Activated naive CD4-positive, alpha-beta T cell treated with Interleukin-2 at 50 U/mL for 16 hours (primary cell): ENCODE data around the gene CLDN15.

ENCODE experiments used
- DNase-seq: peaks from one replicate; pipeline ENCODE4 v3.0.0-alpha.2; 2020

The CLDN15 gene

GRCh38 chr7:101195884-101196283, 41.7 kb downstream of the CLDN15 start:
- no peak for DNase-seq

GRCh38 chr7:101189109-101189508, 48.5 kb downstream of the CLDN15 start:
- DNase-seq = no peak

GRCh38 chr7:101186844-101187428, 50.7 kb downstream of the CLDN15 start:
- DNase-seq = no peak

DNA sequence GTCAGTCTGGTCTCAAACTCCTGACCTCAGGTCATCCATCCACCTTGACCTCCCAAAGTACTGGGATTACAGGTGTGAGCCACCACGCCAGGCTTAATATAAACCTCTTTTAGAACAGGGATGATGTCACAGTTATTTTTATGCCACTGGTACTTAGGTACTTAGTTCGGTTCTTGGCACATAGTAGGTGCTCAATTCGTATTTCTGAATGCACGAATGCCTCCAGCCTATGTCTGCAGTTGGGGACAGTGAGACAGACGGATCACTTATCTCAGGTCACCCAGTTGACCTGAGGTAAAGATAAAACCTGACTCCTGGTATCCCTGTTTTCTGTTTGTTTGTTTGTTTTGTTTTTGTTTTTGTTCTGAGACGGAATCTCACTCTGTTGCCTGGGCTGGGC, 51.4 kb downstream of the CLDN15 start:
- DNase-seq = no peak

- DNase-seq = no peak
Observed at GRCh38 chr7:101185258-101185839, 52.3 kb downstream of the CLDN15 start.
